Neural cell (in vitro differentiated cells): Measurements from ENCODE around the gene FSTL1. TPM values are rescaled to one million over a fixed set of nuclear protein-coding genes. Genes with fewer than 3 reads are reported as not detected.

Experiments used
- H2AFZ ChIP-seq: fragments of 200-600, 300-800 bp; sonication (generic), shearing (Covaris generic); 2 replicates; pipeline ENCODE4 v1.6.0; 2014; ENCODE audit warnings: low read depth, mild to moderate bottlenecking, antibody characterized with exemption, low read length, moderate library complexity
- H3F3A ChIP-seq: fragments of 200-600 bp; shearing (Covaris generic); 2 replicates; pipeline ENCODE4 v1.6.1; 2016; ENCODE audit warnings: mild to moderate bottlenecking, moderate library complexity, mixed read lengths, antibody characterized with exemption, low read length; ENCODE audit not compliant: insufficient read depth, poor library complexity, severe bottlenecking
- H3K27ac ChIP-seq: fragments of 200-600, 300-800 bp; sonication (generic), shearing (Covaris generic); 2 replicates; pipeline ENCODE4 v1.5.1; 2014; ENCODE audit warnings: mild to moderate bottlenecking, low read length, moderate library complexity
- H3K27me3 ChIP-seq: fragments of 300-800, 200-600 bp; sonication (generic), shearing (Covaris generic); 2 replicates; pipeline ENCODE4 v1.6.0; 2014; ENCODE audit warnings: mild to moderate bottlenecking, low read depth, low read length, moderate library complexity; ENCODE audit not compliant: insufficient read depth
- H3K36me3 ChIP-seq: fragments of 300-800, 200-600 bp; sonication (generic), shearing (Covaris generic); 2 replicates; pipeline ENCODE4 v1.5.1; 2014; ENCODE audit warnings: mild to moderate bottlenecking, antibody characterized with exemption, low read length, moderate library complexity; ENCODE audit not compliant: insufficient read depth
- H3K4me2 ChIP-seq: fragments of 300-800, 200-600 bp; sonication (generic), shearing (Covaris generic); 2 replicates; pipeline ENCODE4 v1.6.0; 2014; ENCODE audit warnings: mild to moderate bottlenecking, low read length
- H3K4me3 ChIP-seq: fragments of 300-800, 200-600 bp; sonication (generic), shearing (Covaris generic); 2 replicates; pipeline ENCODE4 v1.5.1; 2014; ENCODE audit warnings: mild to moderate bottlenecking, low read length, moderate library complexity
- H3K79me2 ChIP-seq: fragments of 200-600 bp; shearing (Covaris generic); replicated peaks from 2 replicates; pipeline ENCODE4 v1.6.0; 2014; ENCODE audit warnings: mild to moderate bottlenecking, low read length, moderate library complexity; ENCODE audit not compliant: insufficient read depth
- H3K9ac ChIP-seq: fragments of 300-800, 200-600 bp; sonication (generic), shearing (Covaris generic); 2 replicates; pipeline ENCODE4 v1.6.1; 2016; ENCODE audit warnings: mild to moderate bottlenecking, low read length, mixed read lengths
- H3K9me2 ChIP-seq: fragments of 200-600 bp; shearing (Covaris generic); 2 replicates; pipeline ENCODE4 v1.6.1; 2016; ENCODE audit warnings: mild to moderate bottlenecking, low read length, mixed read lengths; ENCODE audit not compliant: insufficient read depth
- H3K9me3 ChIP-seq: fragments of 200-600, 300-800 bp; sonication (generic), shearing (Covaris generic); 2 replicates; pipeline ENCODE4 v1.6.1; 2016; ENCODE audit warnings: mild to moderate bottlenecking, mixed run types, low read length, moderate library complexity, mixed read lengths
- H4K20me1 ChIP-seq: fragments of 200-600 bp; shearing (Covaris generic); 2 replicates; pipeline ENCODE4 v1.6.1; 2016; ENCODE audit warnings: mild to moderate bottlenecking, mixed run types; ENCODE audit not compliant: insufficient read depth
- EP300 ChIP-seq: fragments of 450-650 bp; conservative IDR thresholded peaks from 2 replicates; pipeline ENCODE4 v1.6.1; 2014; ENCODE audit warnings: antibody characterized with exemption, mild to moderate bottlenecking, moderate library complexity; ENCODE audit not compliant: poor library complexity, severe bottlenecking
- EZH2 ChIP-seq: fragments of 200-600, 300-800 bp; shearing (Covaris generic), sonication (generic); IDR thresholded peaks from 2 replicates; pipeline ENCODE4 v1.6.1; 2014; ENCODE audit warnings: antibody characterized with exemption, low read length, borderline replicate concordance, mild to moderate bottlenecking; ENCODE audit not compliant: insufficient read depth, poor library complexity, severe bottlenecking
- MXI1 ChIP-seq: fragments of 450-650 bp; conservative IDR thresholded peaks from 2 replicates; pipeline ENCODE4 v1.6.1; 2014; ENCODE audit warnings: antibody characterized with exemption, mild to moderate bottlenecking; ENCODE audit not compliant: poor library complexity, severe bottlenecking
- POLR2AphosphoS5 ChIP-seq: IDR thresholded peaks from 2 replicates; pipeline ENCODE4 v1.6.1; 2012
- RAD21 ChIP-seq: fragments of 450-650 bp; conservative IDR thresholded peaks from 2 replicates; pipeline ENCODE4 v1.6.1; 2014; ENCODE audit warnings: antibody characterized with exemption, mild to moderate bottlenecking, moderate library complexity
- SMC3 ChIP-seq: fragments of 450-650 bp; conservative IDR thresholded peaks from 2 replicates; pipeline ENCODE4 v1.6.1; 2014; ENCODE audit warnings: antibody characterized with exemption, mild to moderate bottlenecking, moderate library complexity; ENCODE audit not compliant: poor library complexity
- TAF1 ChIP-seq: IDR thresholded peaks from 2 replicates; pipeline ENCODE4 v1.6.1; 2012; ENCODE audit warnings: low read depth
- polyA plus RNA-seq: library from polyadenylated mRNA; depleted of rRNA; stranded (reverse); fragments of >200 nt; gene quantifications from 2 replicates; pipeline ENCODE4 v1.2.3, GENCODE V29; 2014
- TF ChIP-seq, protein P1 (sequence below): fragments of 450-650 bp; IDR thresholded peaks from 2 replicates; pipeline ENCODE4 v1.5.1; 2014; ENCODE audit warnings: antibody characterized with exemption, mild to moderate bottlenecking, moderate library complexity; ENCODE audit not compliant: poor library complexity, severe bottlenecking
- TF ChIP-seq, protein P2 (sequence below): IDR thresholded peaks from 2 replicates; pipeline ENCODE4 v1.6.1; 2012; ENCODE audit warnings: borderline replicate concordance

Gene FSTL1
- polyA plus RNA-seq, 1 donor from 2014 or later = 12.3 TPM

DNA sequence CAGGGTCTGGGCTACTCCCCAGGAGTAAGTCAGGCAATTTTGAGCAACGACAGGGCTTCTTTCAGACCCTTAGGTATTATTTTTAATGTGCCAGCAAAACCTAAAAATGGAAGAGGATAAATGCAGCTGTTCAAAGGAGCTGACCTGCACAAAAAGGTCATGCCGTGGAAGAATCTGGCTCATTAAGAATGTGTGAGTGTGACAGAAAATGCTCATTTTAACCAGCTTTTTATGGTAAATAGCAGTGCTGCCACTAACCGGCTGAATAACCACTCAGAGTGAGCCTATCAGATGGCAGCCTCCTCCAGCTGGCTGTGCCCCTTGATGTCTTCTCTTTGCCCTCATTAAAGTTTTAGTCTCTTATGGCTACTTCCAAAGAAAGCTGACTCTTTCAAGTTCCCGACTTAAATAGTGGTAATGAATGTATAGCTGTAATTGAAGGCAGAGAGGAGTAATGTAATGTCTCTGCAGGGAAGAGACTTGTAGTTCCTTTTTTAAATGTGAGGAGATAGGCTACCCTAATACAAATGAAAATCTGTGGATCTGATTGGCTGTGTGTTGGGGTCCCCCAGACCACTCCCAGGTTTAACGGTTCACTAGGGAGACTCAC lies 9.5 kb upstream of the FSTL1 start:
- no peak overlapping the region for H3K27ac ChIP-seq
- no peaks in the 10 kb centered on the region for H3F3A ChIP-seq
- H3K9me2 ChIP-seq = no peaks in the 10 kb centered on the region
- H3K9me3 ChIP-seq = no peaks in the 10 kb centered on the region
- no peak overlapping the region for H3K4me3 ChIP-seq
- no peaks in the 10 kb centered on the region for H3K36me3 ChIP-seq
- no peaks in the 10 kb centered on the region for H4K20me1 ChIP-seq
- H3K4me2 ChIP-seq = no peak overlapping the region
- no peaks in the 10 kb centered on the region for H3K79me2 ChIP-seq
- H3K27me3 ChIP-seq = no peaks in the 10 kb centered on the region
- no peak overlapping the region for H3K9ac ChIP-seq
- TF ChIP-seq, protein P1, sequence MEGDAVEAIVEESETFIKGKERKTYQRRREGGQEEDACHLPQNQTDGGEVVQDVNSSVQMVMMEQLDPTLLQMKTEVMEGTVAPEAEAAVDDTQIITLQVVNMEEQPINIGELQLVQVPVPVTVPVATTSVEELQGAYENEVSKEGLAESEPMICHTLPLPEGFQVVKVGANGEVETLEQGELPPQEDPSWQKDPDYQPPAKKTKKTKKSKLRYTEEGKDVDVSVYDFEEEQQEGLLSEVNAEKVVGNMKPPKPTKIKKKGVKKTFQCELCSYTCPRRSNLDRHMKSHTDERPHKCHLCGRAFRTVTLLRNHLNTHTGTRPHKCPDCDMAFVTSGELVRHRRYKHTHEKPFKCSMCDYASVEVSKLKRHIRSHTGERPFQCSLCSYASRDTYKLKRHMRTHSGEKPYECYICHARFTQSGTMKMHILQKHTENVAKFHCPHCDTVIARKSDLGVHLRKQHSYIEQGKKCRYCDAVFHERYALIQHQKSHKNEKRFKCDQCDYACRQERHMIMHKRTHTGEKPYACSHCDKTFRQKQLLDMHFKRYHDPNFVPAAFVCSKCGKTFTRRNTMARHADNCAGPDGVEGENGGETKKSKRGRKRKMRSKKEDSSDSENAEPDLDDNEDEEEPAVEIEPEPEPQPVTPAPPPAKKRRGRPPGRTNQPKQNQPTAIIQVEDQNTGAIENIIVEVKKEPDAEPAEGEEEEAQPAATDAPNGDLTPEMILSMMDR = no peak
- no peak for TF ChIP-seq MXI1
- no peak for TF ChIP-seq SMC3
- no peak for TF ChIP-seq EP300
- TF ChIP-seq EZH2 = no peak
- TF ChIP-seq, protein P2, sequence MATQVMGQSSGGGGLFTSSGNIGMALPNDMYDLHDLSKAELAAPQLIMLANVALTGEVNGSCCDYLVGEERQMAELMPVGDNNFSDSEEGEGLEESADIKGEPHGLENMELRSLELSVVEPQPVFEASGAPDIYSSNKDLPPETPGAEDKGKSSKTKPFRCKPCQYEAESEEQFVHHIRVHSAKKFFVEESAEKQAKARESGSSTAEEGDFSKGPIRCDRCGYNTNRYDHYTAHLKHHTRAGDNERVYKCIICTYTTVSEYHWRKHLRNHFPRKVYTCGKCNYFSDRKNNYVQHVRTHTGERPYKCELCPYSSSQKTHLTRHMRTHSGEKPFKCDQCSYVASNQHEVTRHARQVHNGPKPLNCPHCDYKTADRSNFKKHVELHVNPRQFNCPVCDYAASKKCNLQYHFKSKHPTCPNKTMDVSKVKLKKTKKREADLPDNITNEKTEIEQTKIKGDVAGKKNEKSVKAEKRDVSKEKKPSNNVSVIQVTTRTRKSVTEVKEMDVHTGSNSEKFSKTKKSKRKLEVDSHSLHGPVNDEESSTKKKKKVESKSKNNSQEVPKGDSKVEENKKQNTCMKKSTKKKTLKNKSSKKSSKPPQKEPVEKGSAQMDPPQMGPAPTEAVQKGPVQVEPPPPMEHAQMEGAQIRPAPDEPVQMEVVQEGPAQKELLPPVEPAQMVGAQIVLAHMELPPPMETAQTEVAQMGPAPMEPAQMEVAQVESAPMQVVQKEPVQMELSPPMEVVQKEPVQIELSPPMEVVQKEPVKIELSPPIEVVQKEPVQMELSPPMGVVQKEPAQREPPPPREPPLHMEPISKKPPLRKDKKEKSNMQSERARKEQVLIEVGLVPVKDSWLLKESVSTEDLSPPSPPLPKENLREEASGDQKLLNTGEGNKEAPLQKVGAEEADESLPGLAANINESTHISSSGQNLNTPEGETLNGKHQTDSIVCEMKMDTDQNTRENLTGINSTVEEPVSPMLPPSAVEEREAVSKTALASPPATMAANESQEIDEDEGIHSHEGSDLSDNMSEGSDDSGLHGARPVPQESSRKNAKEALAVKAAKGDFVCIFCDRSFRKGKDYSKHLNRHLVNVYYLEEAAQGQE = no peak
- no peak for TF ChIP-seq POLR2AphosphoS5
- no peak for TF ChIP-seq RAD21
- no peak for TF ChIP-seq TAF1
- no peak overlapping the region for H2AFZ ChIP-seq

DNA sequence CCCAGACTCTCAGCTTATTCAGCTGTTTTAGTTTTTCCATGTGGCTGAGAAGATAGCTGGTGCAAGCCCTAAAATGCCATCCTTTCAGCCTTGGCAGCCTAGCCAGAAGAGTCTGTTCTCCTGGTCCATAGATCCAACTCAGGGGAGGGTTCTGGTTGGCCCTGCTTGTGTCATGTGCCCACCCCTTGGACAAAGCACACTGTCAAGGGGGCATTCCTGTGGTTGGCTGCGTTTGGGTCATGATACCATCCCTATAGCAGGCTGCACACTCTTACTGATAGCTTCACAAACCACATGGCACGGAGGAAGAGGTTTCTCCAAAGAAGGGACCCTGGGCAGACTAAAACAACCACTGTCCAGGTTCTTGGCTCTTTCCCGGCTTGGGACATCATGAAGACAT lies 8.4 kb upstream of the FSTL1 start:
- Histone ChIP-seq H3K9me3 (no peaks in the 10 kb centered on the region), H3K27me3 (no peaks in the 10 kb centered on the region), H3K9ac (no peak overlapping the region), H2AFZ (no peak overlapping the region), H3F3A (no peaks in the 10 kb centered on the region), H3K79me2 (no peaks in the 10 kb centered on the region), H3K36me3 (no peaks in the 10 kb centered on the region), H3K9me2 (no peaks in the 10 kb centered on the region), H3K4me3 (no peak overlapping the region), H3K27ac (no peak overlapping the region), H3K4me2 (no peak overlapping the region), H4K20me1 (no peaks in the 10 kb centered on the region)
- no peak for TF ChIP-seq TAF1
- TF ChIP-seq POLR2AphosphoS5 = no peak
- no peak for TF ChIP-seq SMC3
- no peak for TF ChIP-seq EP300
- TF ChIP-seq MXI1 = no peak
- TF ChIP-seq EZH2 = no peak
- no peak for TF ChIP-seq RAD21
- TF ChIP-seq, protein P2 = no peak
